GM12878 (cell line): Measurements from ENCODE around the gene PRUNE2. TPM values are rescaled to one million over a fixed set of nuclear protein-coding genes. Genes with fewer than 3 reads are reported as not detected.

Experiments
- ATAC-seq: fragments of 200-7000 bp; cut with Tn5 transposase; 3 replicates; pipeline ENCODE4 v1.9.1; 2020; ENCODE audit warnings: mild to moderate bottlenecking, moderate library complexity
- BruUV-seq: library from RNA; stranded (reverse); fragments of 400-500 nt; replicated peaks from 2 replicates; lab custom pipeline; 2021; lab: Mats Ljungman, UMichigan
- CTCF ChIA-PET: fragments of 300-600 bp; sonication (Branson Sonifier 250); formaldehyde crosslinking; extraction: SDS; loops from one replicate; lab custom pipeline; 2021; ENCODE audit warnings: inconsistent platforms; lab: Yijun Ruan, JAX
- POLR2A ChIA-PET: fragments of 350-600 bp; formaldehyde crosslinking; extraction: SDS; loops from one replicate; lab custom pipeline; 2021; ENCODE audit warnings: inconsistent platforms; lab: Charles Lee
- RAD21 ChIA-PET: fragments of 300-600 bp; sonication (Branson Sonifier 250); formaldehyde crosslinking; loops from one replicate; lab custom pipeline; 2023; ENCODE audit warnings: antibody characterized with exemption; ENCODE audit not compliant: unreplicated experiment; lab: Charles Lee
- SMC1A ChIA-PET: fragments of 300-600 bp; sonication (Branson Sonifier 250); formaldehyde crosslinking; loops from one replicate; lab custom pipeline; 2023; ENCODE audit not compliant: unreplicated experiment, uncharacterized antibody; lab: Charles Lee
- DNase-seq: peaks from one replicate; pipeline ENCODE4 v3.0.0-alpha.2; 2011; ENCODE audit warnings: low read depth, low spot score
- FAIRE-seq: peaks from 3 replicates; lab custom pipeline; 2011; peaks lifted over from hg19 to GRCh38; lab: Jason Lieb, UNC
- H2AFZ ChIP-seq: 2 replicates; pipeline ENCODE4 v1.6.0; 2011; ENCODE audit warnings: low read depth, low read length, control low read depth; ENCODE audit not compliant: control insufficient read depth
- H3K27ac ChIP-seq: 2 replicates; pipeline ENCODE4 v1.5.1; 2011; ENCODE audit warnings: control low read depth; ENCODE audit not compliant: control insufficient read depth, insufficient read depth
- H3K27me3 ChIP-seq, 2 experiments: replicated peaks in 1 of 2; 2 replicates each; pipeline versions ENCODE4 v1.6.0 to v1.6.1; 2011; ENCODE audit warnings: low read length in 1 of 2; ENCODE audit not compliant: control insufficient read depth in 2 of 2, insufficient read depth in 2 of 2
- H3K36me3 ChIP-seq, 2 experiments: 2 replicates each; pipeline ENCODE4 v1.5.1; 2011; ENCODE audit warnings: low read length in 1 of 2; ENCODE audit not compliant: control insufficient read depth in 2 of 2, insufficient read depth in 2 of 2
- H3K4me1 ChIP-seq: 2 replicates; pipeline ENCODE4 v1.6.1; 2011; ENCODE audit warnings: mild to moderate bottlenecking, low read length, moderate library complexity, mixed read lengths; ENCODE audit not compliant: control insufficient read depth, insufficient read depth
- H3K4me2 ChIP-seq: 2 replicates; pipeline ENCODE4 v1.6.0; 2011; ENCODE audit warnings: control low read depth; ENCODE audit not compliant: control insufficient read depth, insufficient read depth
- H3K4me3 ChIP-seq: fragments of 200-600 bp; sonication (generic); 2 replicates; pipeline ENCODE4 v1.5.1; 2016
- H3K79me2 ChIP-seq: 2 replicates; pipeline ENCODE4 v1.6.0; 2011; ENCODE audit warnings: low read length; ENCODE audit not compliant: control insufficient read depth, insufficient read depth
- H3K9ac ChIP-seq: 2 replicates; pipeline ENCODE4 v1.8.0; 2011; ENCODE audit warnings: low read length, control low read depth, mixed read lengths; ENCODE audit not compliant: control insufficient read depth, insufficient read depth
- H3K9me3 ChIP-seq: replicated peaks from 3 replicates; pipeline ENCODE4 v1.5.1; 2011; ENCODE audit warnings: mild to moderate bottlenecking, low read length; ENCODE audit not compliant: control insufficient read depth, insufficient read depth
- H4K20me1 ChIP-seq: 2 replicates; pipeline ENCODE4 v1.6.0; 2011; ENCODE audit not compliant: control insufficient read depth, insufficient read depth
- JUND ChIP-seq: IDR thresholded peaks from 2 replicates; pipeline ENCODE4 v1.6.1; 2012; ENCODE audit warnings: low read depth, mild to moderate bottlenecking, low read length, improper control_type of control experiment, moderate library complexity
- MEF2A ChIP-seq: IDR thresholded peaks from 2 replicates; pipeline ENCODE4 v1.6.1; 2011; ENCODE audit warnings: low read depth, mild to moderate bottlenecking, low read length, moderate library complexity; ENCODE audit not compliant: insufficient read depth
- NFIC ChIP-seq: IDR thresholded peaks from 2 replicates; pipeline ENCODE4 v1.6.1; 2012; ENCODE audit warnings: low read depth, mild to moderate bottlenecking, inconsistent platforms, low read length, moderate library complexity
- NFXL1 ChIP-seq: fragments of 450-650 bp; IDR thresholded peaks from 2 replicates; pipeline ENCODE4 v1.6.1; 2017; ENCODE audit warnings: antibody characterized with exemption, mild to moderate bottlenecking, borderline replicate concordance
- SMAD5 ChIP-seq: IDR thresholded peaks from 2 replicates; pipeline ENCODE4 v1.6.1; 2016; ENCODE audit warnings: antibody characterized with exemption, low read depth
- ZBTB4 ChIP-seq: fragments of 450-650 bp; formaldehyde crosslinking; IDR thresholded peaks from 2 replicates; pipeline ENCODE4 v1.4.0; 2022; ENCODE audit warnings: mild to moderate bottlenecking, moderate library complexity
- WGBS: methylation state at CpG from one replicate; pipeline ENCODE4 v1.1.6; 2016; ENCODE audit warnings: low lambda C conversion rate; ENCODE audit not compliant: insufficient replicate concordance, insufficient coverage; ENCODE audit errors: missing lambda C conversion rate; 5-methylcytosine and 5-hydroxymethylcytosine counted together
- in situ Hi-C: fragments of 300-500 bp; cut with MboI; formaldehyde crosslinking; loops from 9 replicates; pipeline ENCODE4 v1.14.3; 2018; ENCODE audit warnings: mixed read lengths
- intact Hi-C: fragments of 100-400 bp; cut with micrococcal nuclease; formaldehyde crosslinking; loops from one replicate; pipeline ENCODE4 v1.14.2; 2022; ENCODE audit not compliant: unreplicated experiment
- polyA plus RNA-seq, 11 experiments: library from polyadenylated mRNA; depleted of rRNA in 4 of 11; unstranded in 6 of 11; stranded (reverse) in 5 of 11; fragments of >200 nt; fragmentation: Nextera tagmentation in 4 of 11; fragmentation: Illumina TruSeq in 1 of 11; extraction: Ambion mirVana in 4 of 11; extraction: Trizol in 1 of 11; gene quantifications; 1 replicate in 1 of 11; 2 replicates in 10 of 11; pipeline versions ENCODE4 v1.2.1 to v1.2.3, GENCODE V29; 2011 to 2016; ENCODE audit warnings: inconsistent platforms in 2 of 11, missing spikeins in 2 of 11, low read depth in 1 of 11
- total RNA-seq, 4 experiments: library from RNA; depleted of rRNA in 3 of 4; stranded (reverse); fragments of >200 nt in 3 of 4; fragmentation: Illumina TruSeq in 1 of 4; extraction: Trizol in 1 of 4; gene quantifications; 2 replicates each; pipeline versions ENCODE4 v1.2.1 to v1.2.3, GENCODE V29; 2013 to 2021
- TF ChIP-seq, protein P1 (sequence below): IDR thresholded peaks from 2 replicates; pipeline ENCODE4 v1.6.1; 2012; ENCODE audit warnings: low read depth, low read length, improper control_type of control experiment

The PRUNE2 gene
- total and polyA plus RNA-seq, 10 of the 15 experiments (the other 5 are each of a cell fraction or from before 2014, with no cell fraction given), result 0.07 to 0.63 (median 0.25) TPM

GRCh38 chr9:76626141-76626540 is 279.8 kb downstream of the PRUNE2 start:
- TF ChIP-seq NFIC (no peak), ZBTB4 (CRISPR knock-in tag) (no peak), MEF2A (no peak), JUND (no peak), NFXL1 (no peak), SMAD5 (no peak)
- TF ChIP-seq, protein P1, sequence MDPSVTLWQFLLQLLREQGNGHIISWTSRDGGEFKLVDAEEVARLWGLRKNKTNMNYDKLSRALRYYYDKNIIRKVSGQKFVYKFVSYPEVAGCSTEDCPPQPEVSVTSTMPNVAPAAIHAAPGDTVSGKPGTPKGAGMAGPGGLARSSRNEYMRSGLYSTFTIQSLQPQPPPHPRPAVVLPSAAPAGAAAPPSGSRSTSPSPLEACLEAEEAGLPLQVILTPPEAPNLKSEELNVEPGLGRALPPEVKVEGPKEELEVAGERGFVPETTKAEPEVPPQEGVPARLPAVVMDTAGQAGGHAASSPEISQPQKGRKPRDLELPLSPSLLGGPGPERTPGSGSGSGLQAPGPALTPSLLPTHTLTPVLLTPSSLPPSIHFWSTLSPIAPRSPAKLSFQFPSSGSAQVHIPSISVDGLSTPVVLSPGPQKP, result no peak
- H3K79me2 ChIP-seq, result no peaks in the 10 kb centered on the region
- no peak overlapping the region for H3K9ac ChIP-seq
- FAIRE-seq (no peak), DNase-seq (no peak), ATAC-seq (no peak)
- no peak overlapping the region for H3K4me3 ChIP-seq
- H3K36me3 ChIP-seq, result no peaks in the 10 kb centered on the region
- RAD21 ChIA-PET, result no interaction called here
- intact Hi-C loops, result no loop called here
- no peaks in the 10 kb centered on the region for H3K9me3 ChIP-seq
- in situ Hi-C loops, result no loop called here
- peaks cover 15% of the 10 kb centered on the region for H3K4me1 ChIP-seq
- no peak overlapping the region for H3K4me2 ChIP-seq
- no peak overlapping the region for H3K27ac ChIP-seq
- H3K27me3 ChIP-seq, result no peaks in the 10 kb centered on the region
- BruUV-seq, result no TSS peak
- CTCF ChIA-PET, result no interaction called here
- WGBS, result 50% methylated on average over 1 of the region's 1 CpG
- H4K20me1 ChIP-seq, result no peaks in the 10 kb centered on the region
- SMC1A ChIA-PET, result no interaction called here
- H2AFZ ChIP-seq, result no peak overlapping the region
- POLR2A ChIA-PET, result no interaction called here
